WTC11 (cell line): ENCODE measurements around the gene LAMA3. TPM values are rescaled to one million over a fixed set of nuclear protein-coding genes. Genes with fewer than 3 reads are reported as not detected.
A peak's percentile ranks its signal among the peaks of the same experiment; 100 is the strongest.
"Not testable (repeated sequence)": the region's sequence is repeated elsewhere in the genome, so short reads cannot be mapped to it uniquely, and the experiment has no call there.

Source experiments
- ATAC-seq: fragments of 200-7000 bp; cut with Tn5 transposase; 2 replicates; pipeline ENCODE4 v1.10.0; 2021; ENCODE audit warnings: mild to moderate bottlenecking, moderate library complexity
- CTCF ChIA-PET: fragments of 300-600 bp; sonication (Branson Sonifier 250); formaldehyde crosslinking; loops from one replicate; lab custom pipeline; 2021; ENCODE audit warnings: antibody characterized with exemption; lab: Charles Lee
- POLR2A ChIA-PET: fragments of 350-600 bp; sonication (Branson Sonifier 250); formaldehyde crosslinking; loops from one replicate; lab custom pipeline; 2021; ENCODE audit warnings: antibody characterized with exemption; lab: Charles Lee
- DNase-seq: peaks from one replicate; pipeline ENCODE4 v3.0.0; 2021; ENCODE audit warnings: low spot score
- H3K27ac Mint-ChIP-seq: 2 replicates; pipeline ENCODE4 v1.8.0; 2021; ENCODE audit warnings: mixed read lengths
- H3K27me3 Mint-ChIP-seq: 2 replicates; pipeline ENCODE4 v1.8.0; 2021; ENCODE audit warnings: low read depth, mild to moderate bottlenecking, moderate library complexity, mixed read lengths
- H3K36me3 Mint-ChIP-seq: 2 replicates; pipeline ENCODE4 v1.8.0; 2021; ENCODE audit warnings: mixed read lengths
- H3K4me1 Mint-ChIP-seq: 2 replicates; pipeline ENCODE4 v1.8.0; 2022; ENCODE audit warnings: mixed read lengths
- H3K4me3 Mint-ChIP-seq: 2 replicates; pipeline ENCODE4 v1.8.0; 2021; ENCODE audit warnings: mild to moderate bottlenecking, moderate library complexity, mixed read lengths
- H3K9me3 Mint-ChIP-seq: 2 replicates; pipeline ENCODE4 v1.8.0; 2021; ENCODE audit warnings: mixed read lengths
- ATF1 ChIP-seq: sonication (generic); formaldehyde crosslinking; IDR thresholded peaks from 2 replicates; pipeline ENCODE4 v1.8.1; 2023; ENCODE audit warnings: mild to moderate bottlenecking, moderate library complexity, missing genetic modification reagents
- ATF2 ChIP-seq: sonication (generic); formaldehyde crosslinking; IDR thresholded peaks from 2 replicates; pipeline ENCODE4 v1.8.1; 2022; ENCODE audit warnings: low read depth, missing genetic modification reagents, borderline replicate concordance
- CREM ChIP-seq: sonication (generic); formaldehyde crosslinking; IDR thresholded peaks from 2 replicates; pipeline ENCODE4 v1.8.1; 2022; ENCODE audit warnings: mild to moderate bottlenecking, missing genetic modification reagents, moderate library complexity
- E2F1 ChIP-seq: sonication (generic); formaldehyde crosslinking; IDR thresholded peaks from 2 replicates; pipeline ENCODE4 v1.8.0; 2022; ENCODE audit warnings: mild to moderate bottlenecking, missing genetic modification reagents
- E2F4 ChIP-seq: sonication (generic); formaldehyde crosslinking; IDR thresholded peaks from 2 replicates; pipeline ENCODE4 v1.8.1; 2022; ENCODE audit warnings: low read depth, mild to moderate bottlenecking, moderate library complexity, missing genetic modification reagents, borderline replicate concordance
- FOXJ3 ChIP-seq: sonication (generic); formaldehyde crosslinking; IDR thresholded peaks from 2 replicates; pipeline ENCODE4 v1.9.0; 2021; ENCODE audit warnings: missing genetic modification reagents, mild to moderate bottlenecking, borderline replicate concordance
- GTF2I ChIP-seq: fragments of 250-450 bp; sonication (Bioruptor Pico); conservative IDR thresholded peaks from 2 replicates; pipeline ENCODE4 v1.4.0; 2021; ENCODE audit warnings: mild to moderate bottlenecking
- IRF1 ChIP-seq: sonication (generic); formaldehyde crosslinking; IDR thresholded peaks from 2 replicates; pipeline ENCODE4 v1.8.0; 2023; ENCODE audit warnings: missing genetic modification reagents
- KAT7 ChIP-seq: sonication (generic); formaldehyde crosslinking; IDR thresholded peaks from 2 replicates; pipeline ENCODE4 v1.8.1; 2023; ENCODE audit warnings: missing genetic modification reagents, mild to moderate bottlenecking, borderline replicate concordance
- NR1H2 ChIP-seq: sonication (generic); formaldehyde crosslinking; IDR thresholded peaks from 2 replicates; pipeline ENCODE4 v1.9.0; 2021; ENCODE audit warnings: mild to moderate bottlenecking, moderate library complexity, missing genetic modification reagents
- NR2C2 ChIP-seq: sonication (generic); formaldehyde crosslinking; IDR thresholded peaks from 2 replicates; pipeline ENCODE4 v1.8.0; 2022; ENCODE audit warnings: mild to moderate bottlenecking, missing genetic modification reagents
- NR3C1 ChIP-seq: sonication (generic); formaldehyde crosslinking; conservative IDR thresholded peaks from 2 replicates; pipeline ENCODE4 v1.8.1; 2023; ENCODE audit warnings: low read depth, mild to moderate bottlenecking, missing genetic modification reagents
- OVOL2 ChIP-seq: fragments of 250-450 bp; sonication (Bioruptor Pico); IDR thresholded peaks from 2 replicates; pipeline ENCODE4 v1.9.0; 2021; ENCODE audit warnings: mild to moderate bottlenecking, borderline replicate concordance
- PRRX2 ChIP-seq: fragments of 250-450 bp; sonication (Bioruptor Pico); IDR thresholded peaks from 2 replicates; pipeline ENCODE4 v1.8.0; 2021; ENCODE audit warnings: mild to moderate bottlenecking
- RORB ChIP-seq: fragments of 250-450 bp; sonication (Bioruptor Pico); IDR thresholded peaks from 2 replicates; pipeline ENCODE4 v1.9.0; 2021; ENCODE audit warnings: mild to moderate bottlenecking
- SOX15 ChIP-seq: fragments of 250-450 bp; sonication (Bioruptor Pico); IDR thresholded peaks from 2 replicates; pipeline ENCODE4 v1.9.0; 2021; ENCODE audit warnings: mild to moderate bottlenecking
- SP1 ChIP-seq: sonication (generic); formaldehyde crosslinking; conservative IDR thresholded peaks from 2 replicates; pipeline ENCODE4 v1.8.1; 2022; ENCODE audit warnings: missing genetic modification reagents
- TEAD4 ChIP-seq: sonication (generic); formaldehyde crosslinking; IDR thresholded peaks from 2 replicates; pipeline ENCODE4 v1.8.0; 2022; ENCODE audit warnings: mild to moderate bottlenecking, missing genetic modification reagents
- ZNF138 ChIP-seq: sonication (generic); formaldehyde crosslinking; conservative IDR thresholded peaks from 2 replicates; pipeline ENCODE4 v1.8.1; 2022; ENCODE audit warnings: mild to moderate bottlenecking, moderate library complexity, missing genetic modification reagents
- ZNF232 ChIP-seq: sonication (generic); formaldehyde crosslinking; IDR thresholded peaks from 2 replicates; pipeline ENCODE4 v1.8.0; 2022; ENCODE audit warnings: mild to moderate bottlenecking, missing genetic modification reagents
- ZNF396 ChIP-seq: fragments of 250-450 bp; sonication (Bioruptor Pico); IDR thresholded peaks from 2 replicates; pipeline ENCODE4 v1.8.0; 2021; ENCODE audit warnings: mild to moderate bottlenecking, moderate library complexity, borderline replicate concordance
- total RNA-seq: library from RNA; stranded (reverse); gene quantifications from 3 replicates; pipeline ENCODE4 v1.2.3, GENCODE V29; 2021
- TF ChIP-seq, protein P1 (sequence below): fragments of 250-450 bp; sonication (Bioruptor Pico); IDR thresholded peaks from 2 replicates; pipeline ENCODE4 v1.9.0; 2021; ENCODE audit warnings: moderate library complexity, mild to moderate bottlenecking, inconsistent platforms, borderline replicate concordance
- TF ChIP-seq, protein P2 (sequence below): fragments of 250-450 bp; sonication (Bioruptor Pico); IDR thresholded peaks from 2 replicates; pipeline ENCODE4 v1.9.0; 2021; ENCODE audit warnings: mild to moderate bottlenecking

The LAMA3 gene
- total RNA-seq, 1 experiment from 2014 or later = 0.83 TPM

DNA sequence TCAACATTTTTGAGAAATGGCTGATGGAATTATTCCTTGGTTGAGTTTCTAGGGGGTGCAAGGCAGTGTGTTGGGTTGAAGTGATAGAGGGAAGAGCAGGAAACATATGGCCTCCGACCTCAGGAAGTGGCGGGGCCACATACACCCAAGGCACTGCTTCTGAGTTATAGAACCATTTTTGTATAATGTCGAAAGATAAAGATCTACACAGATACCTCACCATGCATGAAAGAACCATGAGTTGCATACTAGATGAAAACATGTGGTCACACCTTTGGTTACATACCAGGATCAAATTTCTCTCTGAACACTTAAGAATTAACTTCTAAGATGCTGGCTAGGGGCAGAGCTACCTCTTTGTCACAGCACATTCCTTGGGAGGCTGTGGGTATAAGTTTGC, 23.2 kb downstream of the LAMA3 start (continued):
- TF ChIP-seq SOX15 (CRISPR knock-in tag) (no peak), CREM (CRISPR knock-in tag) (no peak), E2F1 (no peak), NR2C2 (CRISPR knock-in tag) (no peak), ZNF138 (CRISPR knock-in tag) (no peak), FOXJ3 (no peak), NR1H2 (CRISPR knock-in tag) (no peak)

- Mint-ChIP-seq H3K27me3 (no peaks in the 10 kb centered on the region; the same call in 1 of the 2 replicates), H3K4me1 (peaks cover 4% of the 10 kb centered on the region), H3K9me3 (peaks cover 4% of the 10 kb centered on the region), H3K36me3 (no peaks in the 10 kb centered on the region), H3K27ac (no peak overlapping the region), H3K4me3 (no peak overlapping the region)
- ATAC-seq = no peak
- TF ChIP-seq TEAD4 (no peak), NR2C2 (CRISPR knock-in tag) (no peak), OVOL2 (CRISPR knock-in tag) (no peak), PRRX2 (CRISPR knock-in tag) (no peak), ATF2 (no peak), NR3C1 (no peak), ZNF232 (CRISPR knock-in tag) (no peak), GTF2I (CRISPR knock-in tag) (no peak), SP1 (CRISPR knock-in tag) (no peak), SOX15 (CRISPR knock-in tag) (no peak)
- TF ChIP-seq, protein P1, sequence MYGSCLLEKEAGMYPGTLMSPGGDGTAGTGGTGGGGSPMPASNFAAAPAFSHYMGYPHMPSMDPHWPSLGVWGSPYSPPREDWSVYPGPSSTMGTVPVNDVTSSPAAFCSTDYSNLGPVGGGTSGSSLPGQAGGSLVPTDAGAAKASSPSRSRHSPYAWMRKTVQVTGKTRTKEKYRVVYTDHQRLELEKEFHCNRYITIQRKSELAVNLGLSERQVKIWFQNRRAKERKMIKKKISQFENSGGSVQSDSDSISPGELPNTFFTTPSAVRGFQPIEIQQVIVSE (CRISPR knock-in tag) = no peak
- TF ChIP-seq, protein P2, sequence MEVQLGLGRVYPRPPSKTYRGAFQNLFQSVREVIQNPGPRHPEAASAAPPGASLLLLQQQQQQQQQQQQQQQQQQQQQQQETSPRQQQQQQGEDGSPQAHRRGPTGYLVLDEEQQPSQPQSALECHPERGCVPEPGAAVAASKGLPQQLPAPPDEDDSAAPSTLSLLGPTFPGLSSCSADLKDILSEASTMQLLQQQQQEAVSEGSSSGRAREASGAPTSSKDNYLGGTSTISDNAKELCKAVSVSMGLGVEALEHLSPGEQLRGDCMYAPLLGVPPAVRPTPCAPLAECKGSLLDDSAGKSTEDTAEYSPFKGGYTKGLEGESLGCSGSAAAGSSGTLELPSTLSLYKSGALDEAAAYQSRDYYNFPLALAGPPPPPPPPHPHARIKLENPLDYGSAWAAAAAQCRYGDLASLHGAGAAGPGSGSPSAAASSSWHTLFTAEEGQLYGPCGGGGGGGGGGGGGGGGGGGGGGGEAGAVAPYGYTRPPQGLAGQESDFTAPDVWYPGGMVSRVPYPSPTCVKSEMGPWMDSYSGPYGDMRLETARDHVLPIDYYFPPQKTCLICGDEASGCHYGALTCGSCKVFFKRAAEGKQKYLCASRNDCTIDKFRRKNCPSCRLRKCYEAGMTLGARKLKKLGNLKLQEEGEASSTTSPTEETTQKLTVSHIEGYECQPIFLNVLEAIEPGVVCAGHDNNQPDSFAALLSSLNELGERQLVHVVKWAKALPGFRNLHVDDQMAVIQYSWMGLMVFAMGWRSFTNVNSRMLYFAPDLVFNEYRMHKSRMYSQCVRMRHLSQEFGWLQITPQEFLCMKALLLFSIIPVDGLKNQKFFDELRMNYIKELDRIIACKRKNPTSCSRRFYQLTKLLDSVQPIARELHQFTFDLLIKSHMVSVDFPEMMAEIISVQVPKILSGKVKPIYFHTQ (CRISPR knock-in tag) = no peak
- no peak for DNase-seq
- ChIA-PET POLR2A (no interaction called here), CTCF (no interaction called here)
Observed at GRCh38 chr18:23714576-23714975, 25.3 kb downstream of the LAMA3 start.

DNA sequence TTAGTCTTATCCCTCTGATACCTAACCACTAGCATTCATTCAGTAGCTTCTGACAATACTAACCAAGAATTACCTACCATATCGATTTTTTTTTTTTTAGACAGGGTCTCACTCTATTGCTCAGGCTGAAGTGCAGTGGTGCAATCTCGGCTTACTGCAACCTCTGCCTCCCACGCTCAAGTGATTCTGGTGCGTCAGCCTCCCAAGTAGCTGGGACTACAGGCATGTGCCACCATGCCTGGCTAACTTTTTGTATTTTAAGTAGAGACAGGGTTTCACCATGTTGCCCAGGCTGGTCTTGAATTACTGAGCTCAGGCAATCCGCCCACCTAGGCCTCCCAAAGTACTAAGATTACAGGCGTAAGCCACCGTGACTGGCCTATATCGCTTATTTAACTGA, 26.8 kb downstream of the LAMA3 start:
- H3K9me3 Mint-ChIP-seq, H3K27me3 Mint-ChIP-seq, ATAC-seq, H3K4me3 Mint-ChIP-seq, DNase-seq, CTCF ChIA-PET, H3K27ac Mint-ChIP-seq, H3K36me3 Mint-ChIP-seq, H3K4me1 Mint-ChIP-seq, POLR2A ChIA-PET: not testable (repeated sequence)

DNA sequence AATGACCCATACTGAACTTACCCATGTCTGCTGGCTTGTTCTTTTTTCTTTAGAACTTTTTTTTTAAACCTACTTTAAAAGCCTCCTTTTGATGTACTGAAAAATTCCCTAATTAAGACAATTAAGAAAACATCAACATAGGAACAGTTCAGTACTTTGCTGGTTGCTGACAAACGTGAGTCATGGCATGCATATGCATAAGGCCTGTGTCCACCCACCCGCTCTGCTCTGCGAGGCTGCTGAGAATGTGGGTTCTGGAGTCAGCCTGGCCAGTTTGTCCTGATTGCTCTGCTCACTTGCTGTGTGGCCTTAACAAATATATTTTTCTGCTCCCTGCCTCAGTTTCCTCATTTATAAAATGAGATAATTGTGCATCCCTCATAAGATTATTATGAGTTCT, 27.3 kb downstream of the LAMA3 start:
- Mint-ChIP-seq H3K36me3 (no peaks in the 10 kb centered on the region), H3K4me1 (peaks cover 4% of the 10 kb centered on the region), H3K27ac (no peak overlapping the region), H3K27me3 (no peaks in the 10 kb centered on the region), H3K4me3 (no peak overlapping the region), H3K9me3 (no peaks in the 10 kb centered on the region)
- ChIA-PET CTCF (no interaction called here), POLR2A (no interaction called here)
- DNase-seq = peak; percentile 30
- ATAC-seq = peak; percentile 84
- TF ChIP-seq OVOL2 (CRISPR knock-in tag) (no peak), RORB (CRISPR knock-in tag) (no peak), ATF1 (CRISPR knock-in tag) (no peak), ZNF396 (no peak), E2F4 (CRISPR knock-in tag) (no peak), IRF1 (CRISPR knock-in tag) (no peak), KAT7 (CRISPR knock-in tag) (no peak)
